H9 (cell line): ENCODE results near the gene PIK3C3. TPM values are rescaled to one million over a fixed set of nuclear protein-coding genes. Genes with fewer than 3 reads are reported as not detected.

Experiments used
- DNase-seq: peaks from one replicate; pipeline ENCODE4 v3.0.0-alpha.2; 2017
- H2AFZ ChIP-seq: one replicate; pipeline ENCODE4 v1.6.1; 2013; ENCODE audit warnings: mild to moderate bottlenecking, low read length, control low read depth, moderate library complexity
- H2AK5ac ChIP-seq: 2 replicates; pipeline ENCODE4 v1.6.1; 2013; ENCODE audit warnings: low read length, control low read depth, mixed read lengths; ENCODE audit not compliant: insufficient read length
- H2BK120ac ChIP-seq: one replicate; pipeline ENCODE4 v1.6.1; 2013; ENCODE audit warnings: low read depth, mild to moderate bottlenecking, low read length, control low read depth, inconsistent platforms; ENCODE audit not compliant: poor library complexity, severe bottlenecking
- H2BK12ac ChIP-seq: 2 replicates; pipeline ENCODE4 v1.6.1; 2013; ENCODE audit warnings: low read length, control low read depth, mixed read lengths, low read depth; ENCODE audit not compliant: insufficient read length
- H2BK15ac ChIP-seq: 2 replicates; pipeline ENCODE4 v1.6.1; 2013; ENCODE audit warnings: low read depth, low read length, control low read depth
- H2BK20ac ChIP-seq: one replicate; pipeline ENCODE4 v1.6.1; 2013; ENCODE audit warnings: low read depth, mild to moderate bottlenecking, low read length, control low read depth, inconsistent platforms; ENCODE audit not compliant: poor library complexity, severe bottlenecking
- H2BK5ac ChIP-seq: 2 replicates; pipeline ENCODE4 v1.6.1; 2013; ENCODE audit warnings: low read length, control low read depth, mixed read lengths; ENCODE audit not compliant: insufficient read length
- H3K14ac ChIP-seq: 2 replicates; pipeline ENCODE4 v1.6.1; 2013; ENCODE audit warnings: low read length, control low read depth; ENCODE audit not compliant: insufficient read depth
- H3K18ac ChIP-seq: 2 replicates; pipeline ENCODE4 v1.6.1; 2013; ENCODE audit warnings: low read depth, mild to moderate bottlenecking, mixed read lengths, low read length, control low read depth; ENCODE audit not compliant: insufficient read length
- H3K23ac ChIP-seq: 2 replicates; pipeline ENCODE4 v1.6.1; 2013; ENCODE audit warnings: low read length, control low read depth, mixed read lengths, low read depth; ENCODE audit not compliant: insufficient read length
- H3K23me2 ChIP-seq: 2 replicates; pipeline ENCODE4 v1.6.1; 2013; ENCODE audit warnings: low read depth, mild to moderate bottlenecking, mixed read lengths, low read length, control low read depth; ENCODE audit not compliant: insufficient read length, poor library complexity, severe bottlenecking
- H3K27ac ChIP-seq: 2 replicates; pipeline ENCODE4 v1.5.1; 2013; ENCODE audit warnings: low read length, control low read depth, mixed read lengths, low read depth; ENCODE audit not compliant: insufficient read length
- H3K27me3 ChIP-seq: 2 replicates; pipeline ENCODE4 v1.6.1; 2013; ENCODE audit warnings: low read length, control low read depth, inconsistent platforms; ENCODE audit not compliant: insufficient read depth
- H3K4ac ChIP-seq: 2 replicates; pipeline ENCODE4 v1.6.1; 2013; ENCODE audit warnings: low read depth, mild to moderate bottlenecking, control low read depth, inconsistent platforms, low read length, moderate library complexity
- H3K4me1 ChIP-seq: 2 replicates; pipeline ENCODE4 v1.6.1; 2013; ENCODE audit warnings: low read length, control low read depth, inconsistent platforms; ENCODE audit not compliant: insufficient read depth
- H3K4me2 ChIP-seq: 2 replicates; pipeline ENCODE4 v1.6.1; 2013; ENCODE audit warnings: low read length, control low read depth, mixed read lengths; ENCODE audit not compliant: insufficient read length, insufficient read depth
- H3K56ac ChIP-seq: 2 replicates; pipeline ENCODE4 v1.6.1; 2013; ENCODE audit warnings: low read depth, mild to moderate bottlenecking, mixed read lengths, low read length, control low read depth; ENCODE audit not compliant: insufficient read length
- H3K79me1 ChIP-seq: 2 replicates; pipeline ENCODE4 v1.6.1; 2013; ENCODE audit warnings: low read depth, mild to moderate bottlenecking, moderate library complexity, low read length, control low read depth, inconsistent platforms; ENCODE audit not compliant: insufficient read depth, poor library complexity, severe bottlenecking
- H3K79me2 ChIP-seq: 2 replicates; pipeline ENCODE4 v1.6.1; 2013; ENCODE audit warnings: low read length, control low read depth, inconsistent platforms; ENCODE audit not compliant: insufficient read depth
- H3K9ac ChIP-seq: 2 replicates; pipeline ENCODE4 v1.6.1; 2013; ENCODE audit warnings: low read length, control low read depth, mixed read lengths; ENCODE audit not compliant: insufficient read length; ENCODE audit errors: extremely low read depth
- H3K9me3 ChIP-seq: one replicate; pipeline ENCODE4 v1.6.1; 2013; ENCODE audit warnings: low read depth, low read length, inconsistent platforms; ENCODE audit not compliant: control insufficient read depth
- H3T11ph ChIP-seq: one replicate; pipeline ENCODE4 v1.6.1; 2013; ENCODE audit warnings: mild to moderate bottlenecking, low read length, control low read depth, inconsistent platforms
- H4K20me1 ChIP-seq: one replicate; pipeline ENCODE4 v1.6.1; 2013; ENCODE audit not compliant: control insufficient read depth, insufficient read length, insufficient read depth
- H4K5ac ChIP-seq: 2 replicates; pipeline ENCODE4 v1.6.1; 2013; ENCODE audit warnings: low read depth, mild to moderate bottlenecking, mixed read lengths, low read length, control low read depth; ENCODE audit not compliant: insufficient read length
- H4K8ac ChIP-seq: replicated peaks from 2 replicates; pipeline ENCODE4 v1.6.1; 2013; ENCODE audit warnings: low read length, control low read depth, mixed read lengths, low read depth; ENCODE audit not compliant: insufficient read length
- H4K91ac ChIP-seq: 2 replicates; pipeline ENCODE4 v1.6.1; 2013; ENCODE audit warnings: low read depth, mild to moderate bottlenecking, moderate library complexity, mixed read lengths, low read length, control low read depth; ENCODE audit not compliant: insufficient read length
- H3K27ac Mint-ChIP-seq, 3 experiments: 2 replicates in 2 of 3; 3 replicates in 1 of 3; pipeline ENCODE4 v1.8.0; 2020 to 2021; ENCODE audit warnings: mixed read lengths in 3 of 3, mild to moderate bottlenecking in 1 of 3, moderate library complexity in 1 of 3
- H3K27me3 Mint-ChIP-seq: 2 replicates; pipeline ENCODE4 v1.8.0; 2021; ENCODE audit warnings: low read depth, mild to moderate bottlenecking, moderate library complexity, mixed read lengths
- H3K36me3 Mint-ChIP-seq, 3 experiments: 2 replicates in 2 of 3; 3 replicates in 1 of 3; pipeline ENCODE4 v1.8.0; 2020 to 2021; ENCODE audit warnings: low read depth in 3 of 3, mixed read lengths in 3 of 3; ENCODE audit not compliant: insufficient read depth in 1 of 3
- H3K4me1 Mint-ChIP-seq, 2 experiments: 2 replicates each; pipeline ENCODE4 v1.8.0; 2020; ENCODE audit warnings: mixed read lengths in 2 of 2
- H3K4me3 Mint-ChIP-seq, 2 experiments: 2 replicates in 1 of 2; 3 replicates in 1 of 2; pipeline ENCODE4 v1.8.0; 2020 to 2021; ENCODE audit warnings: mild to moderate bottlenecking in 2 of 2, mixed read lengths in 2 of 2, moderate library complexity in 1 of 2
- H3K9me3 Mint-ChIP-seq, 2 experiments: 2 replicates in 1 of 2; 3 replicates in 1 of 2; pipeline ENCODE4 v1.8.0; 2020; ENCODE audit warnings: mild to moderate bottlenecking in 2 of 2, mixed read lengths in 2 of 2, moderate library complexity in 1 of 2
- CTCF ChIP-seq: fragments of 200-600 bp; sonication (generic); conservative IDR thresholded peaks from 3 replicates; pipeline ENCODE4 v1.8.0; 2021; ENCODE audit warnings: antibody characterized with exemption, mild to moderate bottlenecking
- WGBS: extraction: QIAGEN DNeasy Blood & Tissue Kit; methylation state at CpG from one replicate; pipeline ENCODE4 v1.1.7; 2013; ENCODE audit warnings: missing lambda C conversion rate, low lambda C conversion rate, mixed read lengths; ENCODE audit not compliant: insufficient read length; ENCODE audit errors: extremely low coverage; 5-methylcytosine and 5-hydroxymethylcytosine counted together
- total RNA-seq: library from RNA; stranded (reverse); gene quantifications from 2 replicates; pipeline ENCODE4 v1.2.1, GENCODE V29; 2021

PIK3C3 gene
- total RNA-seq, 1 experiment from 2014 or later, result 48.8 TPM

- no peak overlapping the region for H2AFZ ChIP-seq
- H2BK20ac ChIP-seq, result no peak overlapping the region
- no peak for TF ChIP-seq CTCF
- H3K18ac ChIP-seq, result no peak overlapping the region
- H2BK12ac ChIP-seq, result no peak overlapping the region
- H3K9me3 ChIP-seq, result no peaks in the 10 kb centered on the region
- Mint-ChIP-seq H3K4me3 (no peak overlapping the region), H3K27ac (no peak overlapping the region), H3K4me1 (no peaks in the 10 kb centered on the region), H3K9me3 (no peaks in the 10 kb centered on the region), H3K27me3 (no peaks in the 10 kb centered on the region), H3K36me3 (peaks cover 5 to 42% (median 28%) of the 10 kb centered on the region in 3 experiments; a peak in 6 of 7 replicates)
- H4K5ac ChIP-seq, result no peak overlapping the region
- no peak overlapping the region for H2AK5ac ChIP-seq
- H3K79me1 ChIP-seq, result no peaks in the 10 kb centered on the region
- H3K4me2 ChIP-seq, result no peak overlapping the region
- H3K4ac ChIP-seq, result no peak overlapping the region
- no peaks in the 10 kb centered on the region for H3K4me1 ChIP-seq
- H3K23ac ChIP-seq, result no peak overlapping the region
- no peak overlapping the region for H2BK5ac ChIP-seq
- H3K27ac ChIP-seq, result no peak overlapping the region
- H2BK120ac ChIP-seq, result no peak overlapping the region
- DNase-seq, result no peak
- H3K23me2 ChIP-seq, result no peaks in the 10 kb centered on the region
- no peaks in the 10 kb centered on the region for H3K79me2 ChIP-seq
- no peak overlapping the region for H3K56ac ChIP-seq
- H3K14ac ChIP-seq, result no peak overlapping the region
- no peaks in the 10 kb centered on the region for H3K27me3 ChIP-seq
- no peaks in the 10 kb centered on the region for H4K20me1 ChIP-seq
- H2BK15ac ChIP-seq, result no peak overlapping the region
- WGBS, result no CpG with 5 or more reads among the region's 1 CpG
- no peak overlapping the region for H4K91ac ChIP-seq
- H4K8ac ChIP-seq, result no peak overlapping the region
- no peak overlapping the region for H3K9ac ChIP-seq
- no peak overlapping the region for H3T11ph ChIP-seq
These were observed 86.8 kb downstream of the PIK3C3 start for GRCh38 chr18:42041793-42042192.
